H1 (cell line): ENCODE results near the gene CEP57L1. TPM values are rescaled to one million over a fixed set of nuclear protein-coding genes. Genes with fewer than 3 reads are reported as not detected.

Source experiments
- KDM1A ChIP-seq: fragments of 200-600, 300-600 bp; sonication (generic); IDR thresholded peaks from 2 replicates; pipeline ENCODE4 v1.7.1; 2016; ENCODE audit warnings: mild to moderate bottlenecking, low read length, borderline replicate concordance
- NANOG ChIP-seq: IDR thresholded peaks from 2 replicates; pipeline ENCODE4 v1.6.1; 2011; ENCODE audit warnings: low read length, low read depth, mild to moderate bottlenecking, inconsistent platforms; ENCODE audit not compliant: insufficient read depth, poor library complexity, severe bottlenecking
- RFX5 ChIP-seq: IDR thresholded peaks from 2 replicates; pipeline ENCODE4 v1.6.1; 2011; ENCODE audit warnings: low read depth, low read length, improper control_type of control experiment, borderline replicate concordance
- SP4 ChIP-seq: IDR thresholded peaks from 2 replicates; pipeline ENCODE4 v1.6.1; 2012; ENCODE audit warnings: low read length, inconsistent platforms
- polyA plus RNA-seq, 7 experiments: library from polyadenylated mRNA; depleted of rRNA in 3 of 7; stranded (reverse) in 5 of 7; unstranded in 2 of 7; fragments of >200 nt in 5 of 7; fragments of 200-250 nt in 2 of 7; gene quantifications; 1 replicate in 5 of 7; 2 replicates in 1 of 7; 4 replicates in 1 of 7; pipeline versions ENCODE4 v1.2.1 to v1.2.3, GENCODE V29; 2011 to 2013; ENCODE audit warnings: missing spikeins in 2 of 7, mixed read lengths in 2 of 7
- total RNA-seq: library from RNA; stranded (reverse); fragmentation: NEBNext Ultra II Directional; extraction: Animal tissue kit (Norgen Biotek cat#: 25700); gene quantifications from 2 replicates; pipeline ENCODE4 v1.2.1, GENCODE V29; 2021
- TF ChIP-seq, protein P1 (sequence below), 3 experiments: IDR thresholded peaks; 1 replicate in 2 of 3; 2 replicates in 1 of 3; pipeline versions ENCODE4 v1.5.1 to v1.6.1; 2011; ENCODE audit warnings: low read length in 3 of 3, mild to moderate bottlenecking in 3 of 3, inconsistent platforms in 2 of 3, low read depth in 1 of 3, moderate library complexity in 1 of 3; ENCODE audit not compliant: insufficient read depth in 1 of 3; ENCODE audit errors: control extremely low read depth in 1 of 3
- TF ChIP-seq, protein P2 (sequence below): IDR thresholded peaks from 2 replicates; pipeline ENCODE4 v1.6.1; 2011; ENCODE audit warnings: low read length, improper control_type of control experiment

Gene CEP57L1
- total and polyA plus RNA-seq, 2 of the 8 experiments (the other 6 are each of a cell fraction or from before 2014, with no cell fraction given) = 3.6 to 11.5 TPM

DNA sequence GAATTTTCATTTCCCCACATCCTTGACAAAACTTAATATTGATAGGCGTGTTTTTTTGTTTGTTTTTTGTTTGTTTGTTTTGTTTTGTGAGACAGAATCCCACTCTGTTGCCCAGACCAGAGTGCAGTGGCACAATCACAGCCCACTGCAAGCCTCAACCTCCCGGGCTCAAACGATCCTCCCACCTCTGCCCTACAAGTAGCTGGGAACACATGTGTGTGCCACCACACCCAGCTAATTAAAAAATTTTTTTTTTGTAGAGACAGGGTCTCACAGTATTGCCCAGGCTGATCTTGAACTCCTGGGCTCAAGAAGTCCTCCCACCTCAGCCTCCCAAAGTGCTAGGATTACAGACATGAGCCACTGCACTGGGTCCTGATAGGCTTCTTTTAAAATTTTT is 9.2 kb downstream of the CEP57L1 start (continued):
- TF ChIP-seq SP4 (no peak), NANOG (no peak), KDM1A (no peak), RFX5 (no peak)
- TF ChIP-seq, protein P1, sequence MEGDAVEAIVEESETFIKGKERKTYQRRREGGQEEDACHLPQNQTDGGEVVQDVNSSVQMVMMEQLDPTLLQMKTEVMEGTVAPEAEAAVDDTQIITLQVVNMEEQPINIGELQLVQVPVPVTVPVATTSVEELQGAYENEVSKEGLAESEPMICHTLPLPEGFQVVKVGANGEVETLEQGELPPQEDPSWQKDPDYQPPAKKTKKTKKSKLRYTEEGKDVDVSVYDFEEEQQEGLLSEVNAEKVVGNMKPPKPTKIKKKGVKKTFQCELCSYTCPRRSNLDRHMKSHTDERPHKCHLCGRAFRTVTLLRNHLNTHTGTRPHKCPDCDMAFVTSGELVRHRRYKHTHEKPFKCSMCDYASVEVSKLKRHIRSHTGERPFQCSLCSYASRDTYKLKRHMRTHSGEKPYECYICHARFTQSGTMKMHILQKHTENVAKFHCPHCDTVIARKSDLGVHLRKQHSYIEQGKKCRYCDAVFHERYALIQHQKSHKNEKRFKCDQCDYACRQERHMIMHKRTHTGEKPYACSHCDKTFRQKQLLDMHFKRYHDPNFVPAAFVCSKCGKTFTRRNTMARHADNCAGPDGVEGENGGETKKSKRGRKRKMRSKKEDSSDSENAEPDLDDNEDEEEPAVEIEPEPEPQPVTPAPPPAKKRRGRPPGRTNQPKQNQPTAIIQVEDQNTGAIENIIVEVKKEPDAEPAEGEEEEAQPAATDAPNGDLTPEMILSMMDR (IDR thresholded peaks at IDR 0.05; ENCODE audit: control extremely low read depth in 1 of 3, insufficient read depth in 1 of 3, low read depth in 1 of 3, low read length in 3 of 3) = no peak
- TF ChIP-seq, protein P2, sequence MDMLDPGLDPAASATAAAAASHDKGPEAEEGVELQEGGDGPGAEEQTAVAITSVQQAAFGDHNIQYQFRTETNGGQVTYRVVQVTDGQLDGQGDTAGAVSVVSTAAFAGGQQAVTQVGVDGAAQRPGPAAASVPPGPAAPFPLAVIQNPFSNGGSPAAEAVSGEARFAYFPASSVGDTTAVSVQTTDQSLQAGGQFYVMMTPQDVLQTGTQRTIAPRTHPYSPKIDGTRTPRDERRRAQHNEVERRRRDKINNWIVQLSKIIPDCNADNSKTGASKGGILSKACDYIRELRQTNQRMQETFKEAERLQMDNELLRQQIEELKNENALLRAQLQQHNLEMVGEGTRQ = no peak
- TF ChIP-seq, all 59 proteins: peak for 0
